Endometrial microvascular endothelial cells (primary cell): ENCODE data around the gene PPFIBP2. TPM values are rescaled to one million over a fixed set of nuclear protein-coding genes. Genes with fewer than 3 reads are reported as not detected.

Experiments
- in situ Hi-C: cut with HindIII; loops from 2 replicates; pipeline ENCODE4 v1.10.0; 2017; ENCODE audit warnings: low sequenced_read_pairs, low pct_unique_long_range_greater_than_20kb; ENCODE audit errors: inconsistent ontology term
- total RNA-seq: library from RNA; depleted of rRNA; stranded (reverse); fragments of >200 nt; gene quantifications from one replicate; pipeline ENCODE4 v1.2.3, GENCODE V29; 2015; ENCODE audit errors: inconsistent ontology term

The PPFIBP2 gene
- total RNA-seq, 1 donor from 2014 or later: under 0.01 TPM

DNA sequence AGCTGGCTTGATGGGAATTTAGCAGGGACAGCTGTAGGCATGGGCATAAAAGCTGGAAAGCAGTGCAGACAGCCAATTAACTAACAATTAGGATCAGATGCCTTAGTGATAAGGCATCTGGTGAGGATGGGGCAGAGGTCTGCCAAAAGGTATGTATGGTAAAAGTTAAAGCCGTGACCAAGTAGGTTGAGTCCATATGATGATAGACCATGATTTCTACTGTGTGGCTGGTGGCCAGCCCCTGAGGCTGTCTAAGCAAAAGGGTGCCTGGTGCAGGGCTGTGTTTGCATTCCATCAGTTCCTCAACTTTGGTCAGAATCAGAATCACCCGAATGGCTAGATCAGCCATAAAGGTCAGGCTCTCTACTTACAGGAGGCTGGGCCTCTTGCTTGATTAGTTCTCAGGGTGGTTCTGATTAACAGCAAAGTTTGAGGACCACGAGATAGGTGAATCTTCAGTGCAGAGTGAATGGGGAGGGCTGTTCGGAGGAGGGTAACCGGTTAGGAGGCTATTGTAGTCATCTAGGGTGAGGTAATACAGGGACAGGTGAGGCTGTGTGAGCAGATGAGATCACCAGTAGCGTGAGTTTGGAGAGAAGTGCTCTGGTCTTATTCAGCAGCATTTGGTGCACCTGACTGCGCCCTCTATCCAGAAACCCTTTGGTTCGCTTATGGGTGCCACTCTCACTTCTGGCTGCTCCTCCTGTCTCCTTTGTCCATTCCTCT is 27.2 kb downstream of the PPFIBP2 start:
- in situ Hi-C loops: no loop called here

DNA sequence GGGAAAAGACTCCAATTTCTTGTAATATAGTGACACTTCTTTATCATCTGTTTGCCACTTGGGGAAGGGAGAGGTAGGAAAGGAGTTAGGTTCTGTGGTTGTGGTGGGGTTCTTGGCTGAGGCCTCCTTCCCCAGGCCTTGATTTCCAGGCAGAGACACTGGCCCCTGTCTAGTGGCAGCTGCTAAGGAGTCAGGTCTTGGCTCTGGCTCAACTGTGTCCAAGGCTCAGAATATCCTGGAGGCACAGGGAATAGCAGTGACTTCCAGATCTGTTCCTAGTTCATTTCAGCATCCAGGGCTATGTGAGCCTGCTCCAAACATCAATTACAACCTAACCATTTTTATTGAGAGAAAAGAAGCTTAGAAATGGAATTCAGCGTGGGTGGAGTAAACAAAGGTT is 29.5 kb downstream of the PPFIBP2 start:
- in situ Hi-C loops: no loop called here

DNA sequence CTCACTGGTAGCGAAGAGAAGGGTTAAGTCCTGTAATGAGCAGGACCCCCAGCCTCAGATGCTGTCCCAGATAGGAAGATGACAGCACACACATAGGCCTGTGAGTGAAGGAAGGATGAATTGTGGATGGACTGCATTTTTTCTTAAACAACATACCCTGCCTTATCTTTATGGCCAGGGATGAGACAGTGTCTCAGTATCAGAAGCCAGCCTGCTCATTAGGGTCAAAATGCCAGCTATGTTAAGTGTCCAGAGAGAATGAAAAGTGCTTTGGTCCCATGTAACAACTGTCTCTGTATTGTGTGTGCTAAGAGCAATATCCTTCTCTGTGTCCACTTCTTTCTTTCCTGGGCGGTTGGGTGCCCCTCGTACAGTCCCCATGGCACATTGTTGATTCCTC is 30.2 kb downstream of the PPFIBP2 start:
- in situ Hi-C loops: no loop called here

DNA sequence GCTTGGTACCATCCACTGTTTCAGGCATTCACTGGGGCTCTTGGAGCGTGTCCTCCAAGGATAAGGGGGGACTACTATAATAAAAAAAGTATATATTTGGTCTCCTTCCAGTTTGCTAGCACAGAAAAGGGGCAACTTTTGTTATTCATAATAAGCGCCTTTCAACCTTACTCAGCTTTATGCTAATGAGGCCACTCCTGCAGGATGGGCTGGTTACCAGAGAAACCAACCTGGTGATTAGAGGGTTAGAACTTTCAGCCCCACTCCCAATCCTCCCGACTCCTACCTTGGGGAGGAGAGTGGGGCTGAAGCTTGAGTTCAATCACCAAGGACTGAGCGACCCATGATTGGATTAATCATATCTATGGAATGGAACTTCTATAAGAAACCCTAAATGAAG is 31.8 kb downstream of the PPFIBP2 start:
- in situ Hi-C loops: no loop called here

DNA sequence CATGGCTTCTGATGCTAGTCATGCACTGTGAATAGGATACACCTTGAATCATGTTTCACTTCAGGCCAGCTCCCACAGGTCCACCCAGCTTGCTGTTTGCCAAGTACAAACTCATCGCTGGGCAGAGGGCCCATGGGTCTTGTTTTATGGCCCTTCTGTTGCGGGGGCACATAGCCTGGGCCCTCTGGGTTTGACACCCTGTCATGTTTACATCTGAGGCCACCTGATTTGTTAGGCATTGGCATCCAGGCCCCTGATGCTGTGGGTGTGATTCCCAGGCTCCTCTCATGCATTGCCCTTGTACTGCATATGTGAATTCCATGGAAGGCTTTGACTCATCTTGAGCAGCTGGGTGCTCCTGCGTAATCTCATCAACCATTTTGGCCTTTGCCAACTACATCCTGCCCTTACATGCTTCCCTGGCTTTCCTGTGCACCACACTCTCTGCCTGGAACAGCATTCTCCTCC is 32.6 kb downstream of the PPFIBP2 start:
- in situ Hi-C loops: no loop called here

DNA sequence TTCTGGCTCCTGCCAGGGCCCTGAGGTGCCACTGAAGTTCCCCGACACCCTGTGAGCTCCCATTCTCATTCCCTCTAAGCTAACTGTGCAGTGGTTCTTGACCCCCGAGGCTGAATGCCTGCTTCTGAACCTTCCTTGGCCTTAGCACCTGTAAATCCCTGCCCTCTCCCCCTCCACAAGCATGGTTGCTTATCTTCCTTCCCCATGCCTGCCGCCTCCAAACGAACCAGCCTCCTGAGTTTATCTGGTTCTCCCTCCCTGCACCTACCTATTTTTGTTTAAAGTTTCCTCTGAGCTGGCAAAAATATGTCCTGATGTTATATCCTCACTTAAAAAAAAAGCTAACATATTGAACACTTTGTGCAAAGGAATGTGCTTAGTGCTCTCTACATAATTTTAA is 33.9 kb downstream of the PPFIBP2 start:
- in situ Hi-C loops: no loop called here

DNA sequence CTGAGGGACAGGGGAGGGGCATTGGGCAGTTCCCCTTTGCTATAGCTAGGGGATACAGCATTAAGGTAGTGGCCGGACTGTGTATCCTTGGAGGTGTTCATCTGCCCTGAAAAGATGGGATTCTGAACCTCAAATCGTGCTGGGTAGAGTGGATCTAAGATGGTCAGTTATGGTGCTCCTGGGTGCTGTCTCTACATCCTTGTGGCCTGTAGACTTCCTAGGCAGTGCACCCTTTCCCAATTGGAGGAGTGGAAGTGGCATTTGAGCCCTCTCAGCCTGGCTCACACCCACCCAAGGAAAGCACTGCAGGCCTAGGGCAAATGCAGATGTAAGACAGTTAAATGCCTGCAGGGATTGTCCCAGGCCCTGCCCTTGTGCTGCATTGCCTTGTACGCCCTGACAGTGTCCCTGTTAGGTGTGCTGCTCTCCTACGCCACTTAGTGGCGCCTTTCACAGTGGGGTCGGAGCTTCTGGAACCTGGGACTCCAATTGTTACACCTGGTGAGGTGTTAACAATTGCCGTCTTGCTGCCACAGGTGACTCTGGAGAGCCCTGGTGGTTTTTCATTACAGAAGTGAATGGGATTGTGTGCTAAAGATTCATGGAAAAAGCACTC is 35.0 kb downstream of the PPFIBP2 start:
- in situ Hi-C loops: no loop called here

DNA sequence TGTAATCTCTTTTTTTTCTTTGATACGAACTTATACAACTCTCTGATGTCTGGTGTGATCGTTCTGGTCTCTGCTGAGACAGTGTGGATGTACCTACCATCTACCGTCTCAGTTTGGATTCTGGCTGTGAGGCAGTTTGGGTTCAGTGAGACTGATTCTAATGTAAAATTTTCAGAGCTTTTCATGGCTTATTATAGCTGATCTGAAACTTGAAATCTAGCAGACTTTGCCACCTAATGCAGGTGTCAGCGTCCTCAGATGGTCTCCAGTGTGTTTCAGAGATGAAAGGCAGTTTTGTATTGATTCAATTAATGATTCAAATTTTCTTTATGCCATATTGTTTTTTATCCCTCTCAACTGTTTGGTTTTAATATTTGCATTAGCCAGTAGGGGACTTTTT is 35.9 kb downstream of the PPFIBP2 start:
- in situ Hi-C loops: no loop called here

DNA sequence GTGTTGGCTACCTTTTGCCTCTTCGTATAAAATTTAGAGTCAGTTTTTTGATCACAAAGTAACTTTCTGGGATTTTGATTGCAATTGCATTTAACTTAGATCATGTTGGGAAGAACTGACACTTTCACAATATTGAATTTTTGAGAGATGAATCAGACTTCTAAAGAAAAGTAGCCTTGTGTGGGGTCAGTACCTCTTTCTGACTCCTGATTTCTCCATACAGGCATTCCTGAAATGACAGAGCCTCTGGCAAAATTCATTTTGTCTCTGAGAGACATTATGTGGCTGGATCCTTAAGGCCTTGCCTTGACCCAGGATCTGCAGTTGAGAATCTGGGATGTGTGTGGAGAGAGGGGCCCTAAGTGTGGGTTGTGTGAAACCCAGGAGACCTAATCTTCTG is 37.8 kb downstream of the PPFIBP2 start:
- in situ Hi-C loops: no loop called here

DNA sequence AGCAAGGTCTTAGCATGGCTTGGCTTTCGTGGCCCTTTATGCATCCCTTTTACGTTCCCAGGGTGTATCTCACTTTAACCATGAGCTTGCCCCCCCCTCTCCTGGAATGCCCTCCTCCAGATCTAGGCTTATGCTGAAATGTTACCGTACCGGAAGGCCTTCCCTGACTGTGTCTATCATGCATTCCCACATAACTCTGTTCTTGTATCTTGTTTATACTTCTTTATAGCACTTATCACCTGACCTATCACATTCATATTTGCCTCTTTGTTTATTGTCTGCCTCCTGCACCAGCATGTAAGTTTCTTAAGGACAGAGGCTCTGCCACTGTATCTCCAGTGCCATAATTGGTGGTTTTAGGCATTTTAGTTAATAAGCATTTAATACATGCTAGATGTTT is 38.9 kb downstream of the PPFIBP2 start:
- in situ Hi-C loops: no loop called here

DNA sequence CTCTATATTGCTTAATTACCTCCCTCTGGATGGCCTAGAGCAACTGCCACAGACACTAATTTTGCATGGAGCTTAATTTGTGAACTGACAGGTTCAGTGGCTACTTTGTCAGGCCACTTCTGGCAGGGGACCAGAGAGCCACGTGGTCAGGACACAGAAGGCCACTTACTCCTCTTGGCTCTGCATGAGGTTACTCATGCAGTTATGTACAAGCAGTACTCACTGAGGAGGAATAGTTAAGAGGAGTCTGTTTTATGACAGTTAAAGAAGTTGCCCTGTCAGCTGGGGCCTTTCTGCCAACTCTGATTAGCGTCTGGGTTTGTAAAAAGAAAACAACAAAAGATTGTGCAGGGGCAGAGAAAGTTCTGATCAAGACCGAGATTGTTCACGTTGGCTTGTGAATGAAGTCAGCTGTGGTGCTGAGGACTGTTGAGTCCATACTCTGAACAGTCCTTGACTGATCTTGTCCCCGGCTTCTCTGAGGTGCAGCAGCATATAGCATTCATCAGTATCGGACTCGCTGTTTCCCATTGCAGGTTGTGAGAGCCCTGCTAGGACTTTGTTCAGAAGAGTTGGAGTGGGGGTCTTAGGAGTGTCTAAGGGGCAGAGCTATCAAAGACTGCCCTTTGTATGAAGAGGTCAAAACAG is 41.4 kb downstream of the PPFIBP2 start:
- in situ Hi-C loops: no loop called here

DNA sequence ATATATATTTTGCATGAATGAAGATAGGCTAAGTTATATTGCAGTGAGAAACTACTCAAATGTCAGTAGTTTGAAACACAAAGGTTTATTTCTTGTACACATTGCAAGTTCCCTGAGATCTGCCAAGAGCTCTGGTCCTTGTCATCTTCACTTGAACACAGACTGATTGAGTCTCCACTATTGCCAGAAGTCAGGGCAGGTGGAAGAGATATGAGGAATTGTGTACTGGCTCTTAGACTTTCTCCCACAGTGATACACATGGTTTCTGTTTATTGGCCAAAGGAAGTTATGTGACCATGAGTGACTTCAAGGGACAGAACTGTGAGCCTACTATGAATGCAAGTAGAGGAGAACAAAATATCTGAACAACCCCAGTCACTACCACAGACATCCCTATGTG is 44.2 kb downstream of the PPFIBP2 start:
- in situ Hi-C loops: no loop called here

DNA sequence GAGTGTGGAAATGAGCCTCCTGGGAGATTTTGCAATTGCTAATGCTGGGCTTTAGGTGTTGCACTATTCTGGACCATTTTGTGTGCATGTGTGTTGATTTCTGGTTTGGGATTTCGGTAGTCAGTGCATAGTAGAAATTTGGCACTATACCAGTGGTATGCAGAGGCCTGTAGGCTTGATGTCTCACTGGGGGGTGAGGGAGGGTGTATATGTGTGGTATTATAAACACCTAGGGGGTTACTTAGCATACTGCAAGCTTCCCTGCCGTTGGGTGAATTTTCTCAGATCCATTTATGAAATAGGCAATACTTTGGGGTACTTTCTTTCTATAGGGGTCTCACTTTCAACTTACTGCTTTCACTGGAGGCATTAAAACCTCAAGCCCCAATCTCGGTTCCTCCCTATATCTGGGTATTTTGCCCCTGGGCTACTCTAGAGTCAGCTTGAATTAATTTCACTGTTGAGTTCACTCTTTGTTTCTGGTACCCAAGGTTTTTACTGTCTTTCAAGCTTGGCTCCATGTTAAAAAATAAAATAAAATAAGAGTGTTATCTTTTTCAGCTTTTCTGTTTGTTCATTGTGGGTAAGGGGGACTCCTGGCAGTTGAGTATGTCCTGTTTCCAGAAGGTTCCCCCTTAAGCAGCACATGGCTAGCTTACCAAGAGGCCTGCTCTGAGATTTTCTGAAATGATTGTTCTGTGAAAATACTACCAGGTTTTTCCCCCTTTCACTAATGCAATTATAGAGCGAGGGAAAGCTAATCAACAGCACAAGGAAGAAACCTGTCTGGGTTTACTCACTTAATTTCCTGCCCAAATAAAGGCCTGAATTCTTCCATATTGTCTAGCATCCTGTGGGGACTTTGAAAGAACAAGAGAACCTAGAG is 45.8 kb downstream of the PPFIBP2 start:
- in situ Hi-C loops: no loop called here

DNA sequence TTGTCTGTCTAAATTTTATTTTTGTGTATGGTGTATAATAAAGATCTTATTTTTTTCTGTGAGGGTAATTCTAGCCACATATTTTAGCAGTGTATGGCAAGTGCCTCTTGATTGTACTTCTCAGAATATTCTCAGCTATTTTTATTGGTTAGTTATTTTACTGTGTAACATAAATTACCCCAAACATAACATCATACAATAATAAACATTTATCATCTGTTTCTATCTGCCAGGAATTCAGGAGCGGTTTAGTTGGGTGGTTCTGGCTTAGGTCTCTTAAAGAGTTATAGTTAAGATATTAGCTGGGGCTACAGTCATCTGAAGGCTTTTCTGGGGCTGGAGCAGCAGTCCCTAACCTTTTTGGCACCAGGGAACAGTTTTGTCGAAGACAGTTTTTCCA is 47.8 kb downstream of the PPFIBP2 start:
- in situ Hi-C loops: no loop called here

DNA sequence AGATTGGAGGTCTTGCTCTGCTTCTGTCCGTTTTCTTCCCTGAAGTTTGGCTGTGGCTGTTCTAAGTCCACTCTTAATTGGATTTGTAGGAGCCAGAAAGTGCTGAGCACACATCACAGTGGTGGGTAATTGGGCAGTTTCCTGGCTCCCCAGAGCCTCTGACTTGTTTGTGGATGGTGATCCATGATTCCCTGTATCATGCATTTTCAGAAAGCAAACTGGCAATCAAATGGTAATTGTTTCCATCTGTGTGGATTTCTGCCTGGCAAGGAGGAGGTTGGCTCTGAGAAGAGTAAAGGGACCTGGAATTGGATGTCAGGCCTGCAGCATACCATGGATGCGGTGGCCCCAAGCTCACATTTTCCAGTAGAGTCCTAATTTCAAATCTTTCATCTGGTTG is 49.5 kb downstream of the PPFIBP2 start:
- in situ Hi-C loops: no loop called here

DNA sequence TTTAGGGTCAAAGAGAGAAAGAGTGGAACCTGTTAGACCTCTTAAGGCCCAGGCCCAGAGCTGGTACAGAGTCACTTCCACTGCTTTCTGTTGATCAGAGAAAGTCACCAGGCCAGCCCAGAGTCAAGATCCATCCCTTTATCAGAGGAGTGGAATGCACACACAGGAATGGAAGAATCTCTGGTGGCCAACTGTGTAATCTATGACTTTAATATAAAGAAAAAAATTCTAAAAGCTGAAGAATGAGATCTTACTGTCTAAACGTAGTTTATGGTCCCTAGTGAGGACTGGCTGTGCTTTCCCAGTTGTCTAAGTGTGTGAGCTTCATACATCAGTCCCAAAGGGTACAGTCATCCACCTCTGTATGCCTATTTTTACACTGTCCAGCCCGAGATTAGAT is 51.0 kb downstream of the PPFIBP2 start:
- in situ Hi-C loops: no loop called here

DNA sequence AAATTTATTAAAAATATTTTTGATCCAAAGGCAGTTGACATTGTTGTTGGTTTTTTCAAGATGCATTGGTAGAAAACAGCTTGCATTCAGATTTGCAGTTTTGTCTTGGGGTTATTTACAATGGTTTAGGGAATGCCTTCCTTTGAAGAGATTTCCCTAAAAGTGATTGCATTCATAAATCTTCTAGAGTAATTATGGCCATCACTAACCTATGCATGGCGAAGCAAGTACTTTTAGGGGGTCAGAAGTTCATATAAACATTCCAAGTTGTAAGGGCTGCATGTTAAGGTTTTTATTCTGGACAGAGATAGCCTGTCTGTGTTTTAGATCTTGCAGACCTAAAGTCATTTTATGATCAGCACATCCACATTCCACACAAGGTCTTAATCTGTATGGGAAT is 53.5 kb downstream of the PPFIBP2 start:
- in situ Hi-C loops: no loop called here

DNA sequence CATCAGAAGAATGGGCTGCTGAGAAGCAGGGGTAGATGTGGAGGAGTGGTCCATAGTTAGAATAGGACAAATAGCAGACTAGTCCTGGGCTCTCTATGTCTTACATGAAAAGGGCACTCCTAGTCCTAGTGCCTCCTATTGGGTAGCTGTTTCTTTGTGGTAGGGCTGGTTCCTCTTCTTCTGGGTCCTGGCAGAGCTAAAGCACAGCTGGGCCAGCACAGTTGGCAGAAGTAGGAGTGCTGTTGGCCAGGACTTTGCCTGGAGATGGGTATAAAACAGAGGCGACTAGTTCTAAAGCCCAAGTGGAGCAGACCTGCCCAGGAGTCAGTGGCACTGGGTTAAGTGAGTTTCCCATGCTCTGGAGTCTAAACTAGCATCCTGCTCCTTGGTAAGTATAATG is 55.2 kb downstream of the PPFIBP2 start:
- in situ Hi-C loops: no loop called here

DNA sequence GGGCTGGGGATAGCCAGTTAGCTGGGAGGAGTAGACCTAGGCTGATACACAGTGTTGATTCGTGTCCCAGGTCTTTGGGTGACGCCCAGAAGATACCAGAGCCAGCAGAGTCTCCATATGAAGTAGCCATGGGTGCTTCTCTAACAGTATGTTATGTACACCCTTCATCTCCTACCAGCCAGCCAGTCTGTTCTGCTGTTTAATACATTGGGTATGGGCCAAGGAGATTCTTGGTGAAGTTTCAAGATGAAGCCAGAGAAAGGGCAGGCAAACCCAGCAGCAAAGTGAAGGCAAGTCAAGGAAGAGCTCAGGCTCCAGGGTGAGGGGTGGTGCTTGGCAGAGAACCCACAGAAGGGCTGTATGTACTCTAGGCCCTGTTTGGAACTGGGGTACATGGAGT is 56.4 kb downstream of the PPFIBP2 start:
- in situ Hi-C loops: no loop called here
